Panc1 (cell line): ENCODE results near the gene CCDC124. TPM values are rescaled to one million over a fixed set of nuclear protein-coding genes. Genes with fewer than 3 reads are reported as not detected.

Experiments used
- ATAC-seq: fragments of 200-7000 bp; cut with Tn5 transposase; 2 replicates; pipeline ENCODE4 v1.9.1; 2020; ENCODE audit warnings: mild to moderate bottlenecking, moderate library complexity
- BruUV-seq: library from RNA; stranded (reverse); fragments of 400-500 nt; replicated peaks from 2 replicates; lab custom pipeline; 2021; lab: Mats Ljungman, UMichigan
- CTCF ChIA-PET: fragments of 300-600 bp; sonication (Branson Sonifier 250); formaldehyde crosslinking; loops from one replicate; lab custom pipeline; 2022; ENCODE audit warnings: antibody characterized with exemption; lab: Charles Lee
- POLR2A ChIA-PET: fragments of 300-600 bp; sonication (Branson Sonifier 250); formaldehyde crosslinking; loops from one replicate; lab custom pipeline; 2022; ENCODE audit warnings: antibody characterized with exemption; lab: Charles Lee
- DNase-seq: peaks from one replicate; pipeline ENCODE4 v3.0.0-alpha.2; 2010; ENCODE audit warnings: low read depth, low spot score
- H3K27ac ChIP-seq: 2 replicates; pipeline ENCODE4 v1.5.1; 2011; ENCODE audit warnings: mild to moderate bottlenecking, low read length, inconsistent platforms
- H3K27me3 ChIP-seq: fragments of 200-500 bp; sonication (Bioruptor generic); 2 replicates; pipeline ENCODE4 v1.6.0; 2014; ENCODE audit warnings: low read length, inconsistent platforms; ENCODE audit not compliant: control insufficient read depth, insufficient read depth
- H3K36me3 ChIP-seq: fragments of 200-500 bp; sonication (Bioruptor generic); 2 replicates; pipeline ENCODE4 v1.5.1; 2014; ENCODE audit warnings: inconsistent platforms, mild to moderate bottlenecking, low read length, moderate library complexity; ENCODE audit not compliant: control insufficient read depth, insufficient read depth
- H3K4me1 ChIP-seq: 2 replicates; pipeline ENCODE4 v1.5.1; 2011; ENCODE audit warnings: inconsistent platforms, mild to moderate bottlenecking, low read length, moderate library complexity; ENCODE audit not compliant: control insufficient read depth, insufficient read depth
- H3K4me3 ChIP-seq, 2 experiments: 2 replicates each; pipeline ENCODE4 v1.5.1; 2011 to 2012; ENCODE audit warnings: low read depth in 2 of 2, low read length in 2 of 2, mild to moderate bottlenecking in 2 of 2, inconsistent platforms in 1 of 2, moderate library complexity in 1 of 2
- H3K9me3 ChIP-seq: fragments of 200-500 bp; sonication (Bioruptor generic); 2 replicates; pipeline ENCODE4 v1.5.1; 2014; ENCODE audit warnings: low read depth, mild to moderate bottlenecking, inconsistent platforms, low read length, moderate library complexity; ENCODE audit not compliant: control insufficient read depth, insufficient read depth
- POLR2AphosphoS5 ChIP-seq: IDR thresholded peaks from 2 replicates; pipeline ENCODE4 v1.6.1; 2012; ENCODE audit warnings: mild to moderate bottlenecking, low read depth, low read length, moderate library complexity
- SIN3A ChIP-seq: IDR thresholded peaks from 2 replicates; pipeline ENCODE4 v1.6.1; 2012; ENCODE audit warnings: low read depth, mild to moderate bottlenecking, low read length, moderate library complexity, borderline replicate concordance; ENCODE audit not compliant: insufficient read depth
- TCF7L2 ChIP-seq: IDR thresholded peaks from 2 replicates; pipeline ENCODE4 v1.6.1; 2011; ENCODE audit warnings: mild to moderate bottlenecking, low read depth, low read length, inconsistent platforms
- in situ Hi-C: cut with HindIII; loops from 2 replicates; pipeline ENCODE4 v1.10.0; 2016; ENCODE audit warnings: low sequenced_read_pairs, low pct_unique_long_range_greater_than_20kb
- intact Hi-C: fragments of 100-400 bp; cut with micrococcal nuclease; formaldehyde crosslinking; loops from one replicate; pipeline ENCODE4 v1.10.0; 2022; ENCODE audit not compliant: unreplicated experiment
- total RNA-seq: library from RNA; stranded (reverse); gene quantifications from one replicate; pipeline ENCODE4 v1.2.1, GENCODE V29; 2021; ENCODE audit not compliant: unreplicated experiment
- TF ChIP-seq, protein P1 (sequence below), 2 experiments: IDR thresholded peaks; 2 replicates each; pipeline ENCODE4 v1.6.1; 2011 to 2012; ENCODE audit warnings: low read depth in 2 of 2, control low read depth in 1 of 2, low read length in 1 of 2, mild to moderate bottlenecking in 1 of 2, moderate library complexity in 1 of 2; ENCODE audit not compliant: insufficient read depth in 1 of 2
- TF ChIP-seq, protein P2 (sequence below): fragments of 450-650 bp; IDR thresholded peaks from 2 replicates; pipeline ENCODE4 v1.5.1; 2017; ENCODE audit warnings: mild to moderate bottlenecking

Gene CCDC124
- total RNA-seq, 1 experiment from 2014 or later = 110 TPM

DNA sequence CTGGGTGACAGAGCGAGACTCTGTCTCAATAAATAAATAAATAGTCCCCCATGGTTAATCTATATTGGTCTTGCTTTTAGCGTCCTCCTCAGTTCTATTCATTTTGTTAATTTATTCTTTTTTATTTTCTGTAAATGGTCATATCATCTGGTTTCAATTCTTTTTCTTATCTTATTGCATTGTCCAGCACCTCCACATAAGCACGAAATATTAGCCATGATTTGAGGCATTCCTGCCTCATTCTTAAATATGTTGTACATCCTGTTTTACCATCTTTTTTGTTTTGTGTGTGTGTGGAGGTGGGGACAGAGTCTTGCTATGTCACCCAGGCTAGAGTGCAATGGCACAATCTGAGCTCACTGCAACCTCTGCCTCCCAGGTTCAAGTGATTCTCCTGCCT is 24.6 kb upstream of the CCDC124 start:
- ChIA-PET CTCF (no interaction called here), POLR2A (no interaction called here)
- no peak overlapping the region for H3K4me3 ChIP-seq
- no peak overlapping the region for H3K27ac ChIP-seq
- in situ Hi-C loops = no loop called here
- H3K4me1 ChIP-seq = peaks cover 4% of the 10 kb centered on the region; the same call in 1 of the 2 replicates
- H3K27me3 ChIP-seq = no peaks in the 10 kb centered on the region
- TF ChIP-seq TCF7L2 (no peak), POLR2AphosphoS5 (no peak), SIN3A (no peak)
- TF ChIP-seq, protein P1, sequence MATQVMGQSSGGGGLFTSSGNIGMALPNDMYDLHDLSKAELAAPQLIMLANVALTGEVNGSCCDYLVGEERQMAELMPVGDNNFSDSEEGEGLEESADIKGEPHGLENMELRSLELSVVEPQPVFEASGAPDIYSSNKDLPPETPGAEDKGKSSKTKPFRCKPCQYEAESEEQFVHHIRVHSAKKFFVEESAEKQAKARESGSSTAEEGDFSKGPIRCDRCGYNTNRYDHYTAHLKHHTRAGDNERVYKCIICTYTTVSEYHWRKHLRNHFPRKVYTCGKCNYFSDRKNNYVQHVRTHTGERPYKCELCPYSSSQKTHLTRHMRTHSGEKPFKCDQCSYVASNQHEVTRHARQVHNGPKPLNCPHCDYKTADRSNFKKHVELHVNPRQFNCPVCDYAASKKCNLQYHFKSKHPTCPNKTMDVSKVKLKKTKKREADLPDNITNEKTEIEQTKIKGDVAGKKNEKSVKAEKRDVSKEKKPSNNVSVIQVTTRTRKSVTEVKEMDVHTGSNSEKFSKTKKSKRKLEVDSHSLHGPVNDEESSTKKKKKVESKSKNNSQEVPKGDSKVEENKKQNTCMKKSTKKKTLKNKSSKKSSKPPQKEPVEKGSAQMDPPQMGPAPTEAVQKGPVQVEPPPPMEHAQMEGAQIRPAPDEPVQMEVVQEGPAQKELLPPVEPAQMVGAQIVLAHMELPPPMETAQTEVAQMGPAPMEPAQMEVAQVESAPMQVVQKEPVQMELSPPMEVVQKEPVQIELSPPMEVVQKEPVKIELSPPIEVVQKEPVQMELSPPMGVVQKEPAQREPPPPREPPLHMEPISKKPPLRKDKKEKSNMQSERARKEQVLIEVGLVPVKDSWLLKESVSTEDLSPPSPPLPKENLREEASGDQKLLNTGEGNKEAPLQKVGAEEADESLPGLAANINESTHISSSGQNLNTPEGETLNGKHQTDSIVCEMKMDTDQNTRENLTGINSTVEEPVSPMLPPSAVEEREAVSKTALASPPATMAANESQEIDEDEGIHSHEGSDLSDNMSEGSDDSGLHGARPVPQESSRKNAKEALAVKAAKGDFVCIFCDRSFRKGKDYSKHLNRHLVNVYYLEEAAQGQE (IDR thresholded peaks at IDR 0.05; ENCODE audit: insufficient read depth in 1 of 2, low read depth in 2 of 2, low read length in 1 of 2) = no peak
- TF ChIP-seq, protein P2, sequence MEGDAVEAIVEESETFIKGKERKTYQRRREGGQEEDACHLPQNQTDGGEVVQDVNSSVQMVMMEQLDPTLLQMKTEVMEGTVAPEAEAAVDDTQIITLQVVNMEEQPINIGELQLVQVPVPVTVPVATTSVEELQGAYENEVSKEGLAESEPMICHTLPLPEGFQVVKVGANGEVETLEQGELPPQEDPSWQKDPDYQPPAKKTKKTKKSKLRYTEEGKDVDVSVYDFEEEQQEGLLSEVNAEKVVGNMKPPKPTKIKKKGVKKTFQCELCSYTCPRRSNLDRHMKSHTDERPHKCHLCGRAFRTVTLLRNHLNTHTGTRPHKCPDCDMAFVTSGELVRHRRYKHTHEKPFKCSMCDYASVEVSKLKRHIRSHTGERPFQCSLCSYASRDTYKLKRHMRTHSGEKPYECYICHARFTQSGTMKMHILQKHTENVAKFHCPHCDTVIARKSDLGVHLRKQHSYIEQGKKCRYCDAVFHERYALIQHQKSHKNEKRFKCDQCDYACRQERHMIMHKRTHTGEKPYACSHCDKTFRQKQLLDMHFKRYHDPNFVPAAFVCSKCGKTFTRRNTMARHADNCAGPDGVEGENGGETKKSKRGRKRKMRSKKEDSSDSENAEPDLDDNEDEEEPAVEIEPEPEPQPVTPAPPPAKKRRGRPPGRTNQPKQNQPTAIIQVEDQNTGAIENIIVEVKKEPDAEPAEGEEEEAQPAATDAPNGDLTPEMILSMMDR = no peak
- H3K36me3 ChIP-seq = no peaks in the 10 kb centered on the region
- ATAC-seq = no peak
- H3K9me3 ChIP-seq = no peaks in the 10 kb centered on the region
- BruUV-seq = no TSS peak
- intact Hi-C loops = no loop called here
- no peak for DNase-seq

DNA sequence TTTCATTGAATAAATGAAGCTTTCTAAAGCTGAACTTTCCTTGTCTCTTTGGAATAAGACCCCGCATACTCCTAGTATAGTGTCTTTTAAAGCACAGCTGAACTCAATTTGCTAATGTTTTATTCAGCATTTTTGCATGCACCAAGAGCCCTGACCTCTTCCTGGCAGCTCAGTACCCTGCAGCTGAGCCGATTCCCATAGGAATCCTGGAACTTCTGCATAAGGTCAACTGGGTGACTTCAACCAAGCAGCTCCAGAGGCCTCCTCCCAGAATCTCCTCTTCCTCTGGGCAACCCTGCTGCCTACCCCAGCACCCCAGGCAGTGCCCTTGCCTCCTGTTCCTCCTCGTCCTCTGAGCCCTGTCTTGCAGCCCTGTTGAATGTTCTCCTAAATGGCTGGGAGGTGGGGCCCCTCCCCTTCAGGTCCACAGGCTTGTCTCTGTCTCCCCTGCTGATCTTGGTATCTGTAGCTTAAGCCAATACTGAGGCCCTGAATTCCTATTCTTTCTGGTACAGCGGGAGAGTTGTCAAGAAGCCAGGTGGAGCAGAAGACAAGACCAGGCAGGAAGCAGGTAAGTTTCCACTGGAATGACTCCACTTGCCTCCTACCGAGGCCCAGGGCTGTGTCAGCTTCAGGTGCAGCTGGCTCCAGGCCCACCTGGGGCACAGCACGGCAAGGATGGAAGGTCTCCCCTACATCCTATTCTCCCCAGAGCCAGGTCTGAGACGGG is 23.6 kb upstream of the CCDC124 start:
- DNase-seq (no peak), ATAC-seq (peak; percentile 69)
- TF ChIP-seq, protein P2 = no peak
- TF ChIP-seq POLR2AphosphoS5 = no peak
- TF ChIP-seq TCF7L2 = no peak
- TF ChIP-seq, protein P1 (IDR thresholded peaks at IDR 0.05; ENCODE audit: insufficient read depth in 1 of 2, low read depth in 2 of 2, low read length in 1 of 2) = no peak
- no peak for TF ChIP-seq SIN3A
- POLR2A ChIA-PET = no interaction called here
- Histone ChIP-seq H3K4me1 (peaks cover 4% of the 10 kb centered on the region; the same call in 1 of the 2 replicates), H3K27me3 (no peaks in the 10 kb centered on the region), H3K4me3 (no peak overlapping the region), H3K9me3 (no peaks in the 10 kb centered on the region), H3K27ac (no peak overlapping the region), H3K36me3 (no peaks in the 10 kb centered on the region)
- in situ Hi-C loops = no loop called here
- BruUV-seq = no TSS peak
- CTCF ChIA-PET = interaction anchor here (0.7 kb wide), 1 partner anchor 38 kb away, joined by 3 read pairs; no protein-coding TSS in a partner anchor
- intact Hi-C loops = no loop called here
